ENCODE results near the gene RFX4. TPM values are rescaled to one million over a fixed set of nuclear protein-coding genes. Genes with fewer than 3 reads are reported as not detected.
A peak's percentile ranks its signal among the peaks of the same experiment; 100 is the strongest.

Gene RFX4
- not detected in 2 replicates for total RNA-seq

DNA sequence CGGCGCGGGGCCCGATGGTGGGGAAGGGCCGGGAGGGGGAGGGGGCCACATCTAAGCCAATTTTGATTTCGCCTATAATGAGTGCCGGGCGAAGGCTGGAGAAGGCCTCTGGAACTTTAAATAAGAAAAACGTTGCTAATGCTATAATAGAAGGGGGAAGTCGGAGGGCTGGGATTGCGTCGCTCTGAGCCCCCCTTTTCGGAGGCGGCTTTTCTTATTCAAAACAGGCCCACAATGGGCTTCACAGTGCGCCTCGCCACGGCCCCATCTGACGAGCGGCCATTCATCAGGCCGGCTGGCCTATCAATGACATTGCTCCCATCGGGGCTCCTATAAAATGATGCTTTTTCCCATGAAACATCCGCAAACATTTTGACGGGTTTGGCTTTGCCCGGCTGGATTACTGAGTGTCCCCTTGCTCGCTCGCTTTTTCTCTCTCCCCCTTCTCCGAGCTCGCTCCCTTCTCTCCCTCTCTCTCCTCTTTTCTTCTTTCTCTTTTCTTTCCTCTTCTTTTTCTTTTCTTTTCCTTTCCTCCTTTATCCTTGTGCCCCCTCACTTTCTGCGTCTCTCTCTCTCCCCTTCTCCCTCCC, at the start of gene RFX4:
RFX4 (plus strand) TSS at position 364 of the 590 bp plus-strand sequence. CDS start 317 bp downstream, outside the sequence.
- no peak for TF ChIP-seq CTCF (conservative IDR thresholded peaks at IDR 0.05; ENCODE audit: low read depth, low read length)
- no peak for DNase-seq (ENCODE audit: low read depth)
- peak within 1 kb of the TSS; percentile 21 for H3K4me3 ChIP-seq (ENCODE audit: low read depth, low read length)

- TF ChIP-seq CTCF (conservative IDR thresholded peaks at IDR 0.05; ENCODE audit: low read depth, low read length) = no peak
- H3K4me3 ChIP-seq (ENCODE audit: low read depth, low read length) = no peak overlapping the region
These were observed 41.6 kb upstream of the RFX4 start for GRCh38 chr12:106541201-106541600.

GRCh38 chr12:106551410-106551809, 31.4 kb upstream of the RFX4 start:
- no peak for TF ChIP-seq CTCF (conservative IDR thresholded peaks at IDR 0.05; ENCODE audit: low read depth, low read length)
- no peak overlapping the region for H3K4me3 ChIP-seq (ENCODE audit: low read depth, low read length)
- DNase-seq (ENCODE audit: low read depth) = no peak

More at GRCh38 chr12:106541201-106541600, 41.6 kb upstream of the RFX4 start:
- no peak for DNase-seq (ENCODE audit: low read depth)

DNA sequence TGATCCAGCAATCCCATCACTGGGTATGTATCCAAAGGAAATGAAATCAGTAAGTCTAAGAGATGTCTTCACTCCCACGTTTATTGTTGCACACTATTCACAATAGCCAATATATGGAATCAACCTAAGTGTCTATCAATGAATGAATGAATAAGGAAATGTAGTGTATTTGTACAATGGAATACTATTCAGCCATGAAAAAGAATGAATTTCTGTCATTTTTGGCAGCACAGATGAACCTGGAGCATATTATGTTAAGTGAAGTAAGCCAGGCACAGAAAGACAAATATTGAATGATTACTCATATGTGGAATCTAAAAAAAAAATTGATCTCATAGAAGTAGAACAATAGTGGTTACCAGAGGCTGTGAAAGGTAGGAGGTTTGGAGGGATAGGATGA, 30.6 kb upstream of the RFX4 start:
- no peak overlapping the region for H3K4me3 ChIP-seq (ENCODE audit: low read depth, low read length)
- DNase-seq (ENCODE audit: low read depth) = no peak
- no peak for TF ChIP-seq CTCF (conservative IDR thresholded peaks at IDR 0.05; ENCODE audit: low read depth, low read length)

GRCh38 chr12:106564678-106565329, 18.0 kb upstream of the RFX4 start:
- DNase-seq (ENCODE audit: low read depth) = no peak
- no peak overlapping the region for H3K4me3 ChIP-seq (ENCODE audit: low read depth, low read length)
- no peak for TF ChIP-seq CTCF (conservative IDR thresholded peaks at IDR 0.05; ENCODE audit: low read depth, low read length)

GRCh38 chr12:106566771-106567170, 16.0 kb upstream of the RFX4 start:
- H3K4me3 ChIP-seq (ENCODE audit: low read depth, low read length) = no peak overlapping the region
- DNase-seq (ENCODE audit: low read depth) = no peak
- TF ChIP-seq CTCF (conservative IDR thresholded peaks at IDR 0.05; ENCODE audit: low read depth, low read length) = no peak

DNA sequence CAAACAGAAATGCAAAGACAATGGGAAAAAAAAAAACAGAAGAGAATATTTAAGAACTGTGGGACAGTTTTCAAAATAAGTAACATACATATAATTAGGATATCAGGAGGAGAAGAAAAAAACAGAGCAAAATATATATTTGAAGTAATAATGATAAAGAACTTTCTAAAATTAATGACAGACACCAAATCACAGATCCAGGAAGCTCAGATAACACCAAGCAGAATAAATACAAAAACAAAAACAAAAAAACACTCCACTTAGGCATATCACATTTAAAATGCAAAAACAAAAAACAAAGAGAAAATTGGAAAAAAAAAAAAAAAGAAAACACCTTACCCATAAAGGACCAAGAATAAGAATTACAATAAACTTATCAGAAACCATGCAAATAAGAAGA, 9.6 kb upstream of the RFX4 start:
- DNase-seq (ENCODE audit: low read depth) = no peak
- TF ChIP-seq CTCF (conservative IDR thresholded peaks at IDR 0.05; ENCODE audit: low read depth, low read length) = no peak
- no peak overlapping the region for H3K4me3 ChIP-seq (ENCODE audit: low read depth, low read length)

Measured in epithelial cell of proximal tubule (primary cell).